GM18498 (cell line): Measurements from ENCODE around the gene ST6GALNAC3.

Experiments used
- ATAC-seq: cut with Tn5 transposase; IDR thresholded peaks from one replicate; pipeline ENCODE4 v1.9.1; 2021; ENCODE audit warnings: mild to moderate bottlenecking, moderate library complexity; ENCODE audit not compliant: unreplicated experiment

The ST6GALNAC3 gene

GRCh38 chr1:76491737-76492136 lies 417.2 kb downstream of the ST6GALNAC3 start:
- ATAC-seq, result no peak

- ATAC-seq, result no peak
These were observed 418.3 kb downstream of the ST6GALNAC3 start for GRCh38 chr1:76492752-76493430.

- ATAC-seq, result peak; percentile 80
These were observed 420.3 kb downstream of the ST6GALNAC3 start for GRCh38 chr1:76494807-76495206.

GRCh38 chr1:76496871-76497270 lies 422.3 kb downstream of the ST6GALNAC3 start:
- ATAC-seq, result no peak

DNA sequence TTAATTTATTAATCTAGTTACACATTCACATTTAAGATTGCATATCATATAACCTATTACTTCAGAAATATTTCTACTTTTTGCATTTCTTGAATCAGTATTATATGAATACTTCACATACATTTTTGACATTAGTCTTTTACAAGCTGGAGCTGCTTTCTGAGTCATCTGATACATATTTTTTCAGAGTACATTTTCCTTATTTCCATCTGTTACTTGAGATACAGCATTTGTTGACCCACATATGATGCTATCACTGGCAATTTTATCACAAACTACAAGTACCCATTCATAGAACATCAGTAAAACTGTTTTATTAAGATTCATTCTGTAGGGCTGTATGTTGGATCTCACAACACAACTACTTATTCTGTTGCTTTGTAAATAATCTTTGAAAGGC lies 425.6 kb downstream of the ST6GALNAC3 start:
- no peak for ATAC-seq

DNA sequence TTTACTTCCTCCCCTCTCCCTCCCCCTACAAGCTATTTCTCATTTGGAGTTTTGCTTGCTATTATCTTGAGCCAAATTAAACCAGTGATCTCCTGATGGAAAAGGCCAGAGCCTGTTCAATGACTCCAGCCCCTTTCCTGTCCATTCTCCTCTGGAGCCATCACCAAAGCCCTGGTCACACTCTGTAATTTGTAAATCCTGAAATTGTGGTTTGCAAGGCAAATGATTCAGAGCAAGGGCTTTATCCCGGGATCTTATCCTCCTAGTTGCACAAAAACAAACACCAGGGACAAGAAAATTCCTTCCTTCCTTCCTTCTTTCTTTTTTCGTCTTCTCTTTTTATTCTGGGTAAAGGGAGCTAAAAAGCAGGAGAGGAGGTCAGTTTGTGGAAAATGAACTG lies 426.6 kb downstream of the ST6GALNAC3 start:
- no peak for ATAC-seq

DNA sequence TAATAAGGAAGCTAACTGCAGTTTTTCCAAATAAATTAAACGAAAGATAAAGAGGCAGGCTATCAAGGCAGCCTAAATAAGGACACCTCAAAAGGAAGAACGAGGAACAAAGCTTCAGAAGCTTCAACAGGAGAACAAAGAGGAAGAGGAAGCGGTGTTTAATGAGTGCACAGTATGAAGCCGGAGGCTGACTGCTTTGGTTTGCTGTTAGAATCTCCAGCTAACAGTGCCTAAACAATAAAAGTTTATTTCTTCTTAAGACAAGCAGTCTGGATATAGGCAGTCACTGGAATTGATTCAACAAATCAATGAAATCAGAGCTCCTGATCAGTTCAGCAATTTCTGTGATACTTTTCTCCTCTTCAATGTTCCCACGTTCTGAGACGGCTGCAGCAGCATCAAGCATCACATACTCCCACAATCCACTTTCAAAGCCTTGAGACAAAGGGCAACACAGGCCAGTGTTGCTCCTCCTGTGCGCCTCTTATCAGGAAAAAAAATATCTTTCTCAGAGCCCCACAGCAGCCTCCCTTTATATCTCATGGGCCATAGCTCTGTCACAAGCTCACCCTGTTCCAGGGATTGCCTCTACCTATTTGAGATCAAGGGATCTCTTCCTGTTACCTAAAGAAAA lies 427.2 kb downstream of the ST6GALNAC3 start:
- ATAC-seq, result no peak

DNA sequence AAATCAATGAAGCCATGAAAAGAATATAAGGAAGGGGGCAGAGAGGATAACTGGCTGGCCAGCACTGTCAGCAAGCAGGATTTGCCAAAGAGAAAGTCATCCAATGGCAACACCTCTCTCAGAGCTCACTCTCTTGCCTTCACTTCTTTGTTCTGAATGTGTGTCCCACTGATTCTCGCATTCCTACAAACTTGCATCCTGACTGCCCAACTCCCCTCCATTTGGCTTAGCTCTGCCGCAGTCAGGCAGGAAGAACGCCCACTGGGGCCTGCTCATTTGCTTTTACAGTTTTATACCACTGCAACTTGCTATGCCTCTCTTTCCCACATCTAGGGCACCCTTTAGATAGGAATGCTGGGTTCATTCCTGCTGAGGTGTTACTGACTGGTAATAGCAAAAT lies 428.6 kb downstream of the ST6GALNAC3 start:
- no peak for ATAC-seq

- ATAC-seq, result no peak
These were observed 429.2 kb downstream of the ST6GALNAC3 start for GRCh38 chr1:76503736-76504135.

DNA sequence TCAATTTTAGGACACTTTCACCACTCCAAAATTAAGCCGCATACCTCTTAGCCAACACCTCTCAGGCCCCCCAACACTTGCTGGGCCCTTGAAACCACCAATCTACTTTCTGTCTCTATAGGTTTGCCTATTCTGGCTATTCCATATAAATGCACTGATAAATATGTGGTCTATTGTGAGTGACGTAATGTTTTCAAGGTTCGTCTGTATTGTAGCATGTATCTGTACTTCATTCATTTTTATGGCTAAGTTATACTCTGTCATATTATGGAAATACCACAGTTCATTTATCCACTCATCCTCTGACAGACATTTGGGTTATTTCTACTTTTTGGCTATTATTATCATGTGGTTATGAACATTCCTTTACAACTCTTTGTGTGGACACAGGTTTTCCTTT lies 432.8 kb downstream of the ST6GALNAC3 start:
- ATAC-seq, result no peak

- ATAC-seq, result no peak
These were observed 434.3 kb downstream of the ST6GALNAC3 start for GRCh38 chr1:76508871-76509270.

- ATAC-seq, result no peak
These were observed 436.4 kb downstream of the ST6GALNAC3 start for GRCh38 chr1:76510672-76511557.

DNA sequence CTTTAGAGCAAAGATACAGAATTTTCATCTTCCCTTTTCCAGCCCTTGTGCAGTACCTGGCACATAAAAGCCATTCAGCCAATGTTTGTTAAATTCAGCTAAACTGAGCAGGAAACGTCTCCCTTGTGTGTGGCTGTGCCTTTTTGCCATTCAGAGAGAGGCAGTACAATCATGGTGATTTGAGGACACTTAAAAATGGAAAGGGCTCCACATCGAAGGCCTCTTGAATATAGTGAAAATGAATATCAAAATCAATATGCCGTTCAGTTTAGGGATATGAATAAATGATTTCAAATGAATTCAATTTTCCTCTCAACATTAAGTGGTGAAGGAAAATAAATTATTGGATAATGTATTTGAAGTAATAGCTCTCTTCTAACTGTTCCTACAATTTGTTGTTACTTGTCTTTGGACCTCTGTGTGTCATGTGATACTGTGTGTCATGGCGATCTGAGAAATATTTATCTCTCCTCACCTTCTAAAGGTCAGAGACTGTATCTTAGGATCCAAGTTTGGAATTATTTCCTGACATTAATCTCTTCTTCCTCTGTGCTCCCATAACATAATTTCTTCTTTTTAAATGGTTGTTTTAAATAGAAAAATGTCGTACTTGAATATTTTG lies 437.1 kb downstream of the ST6GALNAC3 start:
- ATAC-seq, result no peak

DNA sequence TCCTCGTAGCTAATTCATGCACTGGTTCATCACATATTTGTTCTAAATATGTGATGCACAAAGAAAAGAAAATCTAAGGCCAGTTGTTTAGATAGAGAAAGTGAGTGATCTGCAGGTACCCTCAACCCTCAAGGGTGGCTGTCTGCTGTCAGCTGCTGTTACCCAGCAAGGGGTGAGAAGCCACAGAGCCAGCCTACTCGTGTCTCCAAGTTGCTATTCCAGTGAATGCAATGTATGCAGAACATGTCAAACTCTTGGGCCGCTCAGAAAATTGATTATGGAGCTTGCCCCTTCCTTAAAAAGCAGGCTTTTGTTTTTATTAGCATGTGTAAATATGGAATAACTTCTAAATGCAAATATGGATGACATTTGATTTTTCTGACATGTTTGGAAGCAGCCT lies 456.4 kb downstream of the ST6GALNAC3 start:
- ATAC-seq, result no peak

- ATAC-seq, result no peak
These were observed 467.1 kb downstream of the ST6GALNAC3 start for GRCh38 chr1:76541618-76542017.

DNA sequence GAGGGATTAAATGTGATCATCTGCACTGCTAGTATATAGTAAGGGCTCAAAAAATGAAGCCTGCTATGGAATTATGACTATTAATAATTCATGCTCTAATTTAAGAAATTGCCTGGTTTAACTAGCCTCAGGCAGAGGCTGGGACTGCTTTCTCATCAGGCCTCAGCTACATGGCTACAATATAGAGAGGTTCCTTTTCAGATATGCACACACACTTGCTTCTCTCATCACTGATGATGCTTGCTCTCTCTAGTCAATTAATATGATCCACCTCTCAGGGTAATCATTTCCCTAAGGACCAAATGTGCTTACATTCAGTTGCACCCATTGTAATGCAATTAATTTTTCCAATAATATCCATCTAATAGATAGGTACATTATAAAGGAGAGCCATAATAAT lies 467.8 kb downstream of the ST6GALNAC3 start:
- no peak for ATAC-seq

DNA sequence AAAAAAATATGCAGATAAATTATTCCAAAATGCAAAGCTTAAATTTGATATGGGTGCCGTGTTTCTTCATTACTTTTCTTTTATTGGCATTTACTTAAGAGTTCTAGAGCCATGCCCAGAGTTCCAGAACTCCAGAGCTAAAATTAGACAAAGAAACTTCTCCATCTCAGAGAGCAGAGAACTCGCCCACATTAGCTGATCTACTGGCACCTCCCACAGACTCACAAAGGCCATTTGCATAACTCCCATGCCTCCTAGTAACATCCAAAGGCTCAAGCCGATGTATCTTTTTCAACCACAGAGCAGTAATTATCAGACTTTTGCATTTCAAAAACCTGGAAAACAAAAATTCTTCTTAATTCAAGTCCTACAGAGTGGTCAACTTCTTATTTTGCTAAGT lies 468.9 kb downstream of the ST6GALNAC3 start:
- ATAC-seq, result no peak

- ATAC-seq, result no peak
These were observed 471.9 kb downstream of the ST6GALNAC3 start for GRCh38 chr1:76546354-76546933.

DNA sequence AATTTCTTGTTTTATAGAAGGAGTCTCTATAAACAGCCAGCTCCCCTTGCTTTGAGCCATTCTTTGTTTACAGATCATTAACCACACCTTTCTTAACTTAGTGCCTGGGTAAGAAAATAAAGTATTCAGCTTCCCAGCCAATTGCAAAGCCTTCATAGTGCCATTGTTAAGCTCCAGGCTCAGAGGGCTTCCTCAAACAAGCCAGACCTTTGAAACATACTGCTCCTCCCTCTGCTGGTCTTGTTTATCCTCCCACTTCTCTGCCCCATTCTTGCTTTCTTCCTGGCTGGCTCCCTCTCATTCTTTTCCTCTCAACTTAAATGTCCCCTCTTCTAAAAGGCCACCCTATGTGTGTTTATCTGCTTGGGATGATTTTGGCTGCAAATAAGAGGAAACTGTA lies 473.4 kb downstream of the ST6GALNAC3 start:
- no peak for ATAC-seq

DNA sequence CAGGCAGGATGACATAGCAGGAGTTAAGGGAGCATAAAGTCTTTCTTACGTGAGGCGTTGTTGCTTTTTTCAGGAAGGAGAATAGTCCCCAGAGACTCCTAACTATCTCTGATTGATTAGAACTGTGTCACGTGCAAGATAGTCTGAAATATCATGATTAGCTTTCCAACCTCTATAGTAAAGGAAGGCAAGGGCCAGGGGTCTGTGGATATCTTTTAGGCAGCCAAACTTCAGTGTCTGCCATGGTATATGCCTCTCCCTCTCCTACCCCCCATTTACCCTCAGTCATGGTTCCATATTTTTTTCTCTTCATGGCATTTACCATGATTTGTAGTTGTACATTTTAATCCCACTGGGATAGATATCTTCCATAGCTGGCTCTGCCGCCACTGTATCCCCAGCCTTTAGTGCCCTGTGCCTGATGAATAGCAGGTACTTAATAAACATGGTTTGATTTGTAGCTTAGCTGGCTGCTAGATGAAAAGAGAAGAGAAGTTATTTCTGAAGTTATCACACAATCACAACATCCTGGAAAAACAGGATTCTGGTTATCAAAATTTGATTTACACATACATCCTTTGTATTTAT lies 474.1 kb downstream of the ST6GALNAC3 start:
- no peak for ATAC-seq

DNA sequence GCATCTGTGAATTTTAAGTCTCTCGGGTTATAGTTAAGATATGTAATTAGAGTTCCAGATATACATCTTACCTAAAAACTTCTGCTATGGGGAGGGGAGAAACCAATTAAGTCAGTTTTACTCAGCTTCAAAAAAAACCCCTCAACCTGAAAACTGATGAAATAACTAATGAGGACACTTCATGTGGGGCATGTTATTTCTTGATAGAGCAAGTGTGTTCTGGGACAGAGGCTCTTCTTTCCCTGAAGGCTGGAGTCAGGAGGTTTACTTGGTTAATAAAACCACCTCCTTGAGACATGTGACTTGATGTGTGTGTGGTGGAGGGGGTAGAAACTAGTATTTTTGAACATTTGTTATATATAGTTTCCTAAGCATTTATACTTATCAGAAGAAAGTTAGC lies 479.7 kb downstream of the ST6GALNAC3 start:
- ATAC-seq, result no peak
